GM23248 (cell line): ENCODE measurements around the gene METTL9.

Experiments
- EZH2 ChIP-seq: fragments of 200-600 bp; sonication (generic); IDR thresholded peaks from 2 replicates; pipeline ENCODE4 v1.6.1; 2018; ENCODE audit warnings: antibody characterized with exemption, mild to moderate bottlenecking; ENCODE audit not compliant: insufficient read depth, poor library complexity, severe bottlenecking
- EZH2phosphoT487 ChIP-seq: fragments of 200-600 bp; sonication (generic); IDR thresholded peaks from 2 replicates; pipeline ENCODE4 v1.6.1; 2018; ENCODE audit warnings: antibody characterized with exemption, moderate library complexity, mild to moderate bottlenecking, low read depth; ENCODE audit not compliant: insufficient read depth

DNA sequence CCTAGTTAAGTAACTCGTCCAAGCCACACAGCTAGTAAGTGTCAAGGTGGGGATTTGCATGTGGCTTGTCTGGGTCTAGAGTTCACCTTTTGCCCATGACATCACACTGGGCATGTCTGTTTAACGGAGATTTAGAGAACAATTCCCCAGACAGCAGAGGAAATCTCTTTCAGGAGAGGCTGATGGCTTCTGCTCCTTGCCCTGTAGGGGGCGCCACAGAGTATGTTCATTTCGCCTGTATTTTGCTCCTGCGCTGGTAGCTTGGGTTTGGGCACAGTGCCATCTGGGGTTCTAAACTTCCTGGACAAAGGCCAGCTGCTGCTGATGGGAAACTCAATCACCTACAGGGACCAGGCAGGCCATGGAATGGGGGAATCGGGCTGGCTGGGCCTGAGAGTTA is 84.8 kb downstream of the METTL9 start:
- TF ChIP-seq EZH2phosphoT487, result no peak
- no peak for TF ChIP-seq EZH2
